ENCODE measurements around the gene CC2D2A. TPM values are rescaled to one million over a fixed set of nuclear protein-coding genes. Genes with fewer than 3 reads are reported as not detected.

CC2D2A gene
- polyA plus RNA-seq (ENCODE audit: insufficient read length): 13.0 TPM

DNA sequence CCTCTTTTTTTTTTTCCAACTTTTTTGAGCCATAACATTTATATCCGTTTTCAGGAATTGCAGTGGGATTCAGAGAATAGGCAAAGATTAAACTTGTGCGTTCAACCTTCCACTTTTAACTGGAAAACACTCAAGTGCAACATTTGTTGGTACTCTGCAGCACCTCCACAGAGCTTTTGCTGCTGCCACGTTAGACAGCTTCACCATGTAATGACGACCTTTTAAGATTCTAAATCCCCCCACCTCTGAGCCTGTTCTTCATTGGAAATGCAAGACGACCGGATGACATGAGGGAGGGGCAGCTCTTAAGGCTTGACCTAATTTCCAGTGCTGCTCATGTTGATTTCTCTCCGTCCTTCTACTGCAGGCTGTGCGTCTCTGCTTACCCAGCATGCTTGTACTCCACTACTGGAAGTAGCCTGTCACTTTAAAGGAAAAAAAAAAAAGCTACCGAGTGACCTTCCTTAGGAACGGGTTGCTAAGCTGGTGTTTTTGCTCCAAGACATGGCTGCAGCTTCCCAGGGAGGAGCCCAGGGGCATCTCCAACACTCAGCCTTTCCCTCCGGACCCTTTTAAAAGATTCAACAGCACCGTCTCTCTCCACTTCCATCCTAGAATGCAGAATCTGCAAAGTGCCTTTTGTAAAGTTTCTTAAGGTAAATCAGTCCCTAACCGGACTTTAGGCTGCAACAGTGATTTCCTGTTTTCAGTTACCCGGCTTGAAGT, at the start of gene CC2D2A:
Gene CC2D2A, plus strand, starts transcription at position 481 of the 726 bp plus-strand sequence. CDS start 6,051 bp downstream, outside the sequence.
- peak; percentile 58 for DNase-seq

DNA sequence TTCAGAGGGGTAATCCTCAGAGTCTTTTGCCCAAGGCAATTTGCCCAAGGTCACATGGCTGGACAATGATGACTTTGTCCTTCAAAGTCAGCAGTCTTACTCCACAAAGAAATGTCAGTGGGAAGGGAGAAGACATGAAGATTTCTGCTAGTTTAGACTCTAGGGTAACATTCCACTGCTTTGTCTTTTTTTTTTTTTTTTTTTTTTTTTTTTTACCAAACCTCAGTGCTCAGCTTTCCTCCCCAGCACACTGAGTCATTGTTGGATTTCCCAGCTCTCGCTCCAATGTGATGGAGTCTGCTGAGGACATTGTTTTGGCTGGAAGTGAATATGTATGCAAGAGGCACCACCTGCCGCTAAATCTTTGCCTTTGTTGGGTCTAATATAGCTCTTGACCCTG, 49.0 kb upstream of the CC2D2A start:
- no peak for DNase-seq

DNA sequence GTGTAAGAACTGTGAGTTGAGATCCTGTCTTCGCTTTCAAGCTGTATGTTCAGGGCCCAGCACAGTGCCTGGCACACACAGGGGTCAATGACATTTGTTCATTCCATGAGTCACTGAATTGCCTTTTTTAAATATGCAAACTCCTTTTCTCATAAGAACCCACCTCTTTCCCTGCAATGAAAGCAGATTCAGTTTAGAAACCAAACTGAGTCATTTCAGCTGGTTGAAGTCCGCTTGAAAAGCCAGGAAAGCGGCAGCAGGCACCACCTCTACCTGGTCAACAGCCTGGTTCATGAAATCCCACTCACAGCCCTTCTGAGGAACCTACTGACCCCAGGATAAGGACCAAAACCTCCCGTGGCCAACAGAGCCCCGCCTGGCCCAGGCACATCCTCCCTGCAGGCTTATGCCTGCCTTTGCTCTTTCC, 46.4 kb upstream of the CC2D2A start:
- DNase-seq: no peak

DNA sequence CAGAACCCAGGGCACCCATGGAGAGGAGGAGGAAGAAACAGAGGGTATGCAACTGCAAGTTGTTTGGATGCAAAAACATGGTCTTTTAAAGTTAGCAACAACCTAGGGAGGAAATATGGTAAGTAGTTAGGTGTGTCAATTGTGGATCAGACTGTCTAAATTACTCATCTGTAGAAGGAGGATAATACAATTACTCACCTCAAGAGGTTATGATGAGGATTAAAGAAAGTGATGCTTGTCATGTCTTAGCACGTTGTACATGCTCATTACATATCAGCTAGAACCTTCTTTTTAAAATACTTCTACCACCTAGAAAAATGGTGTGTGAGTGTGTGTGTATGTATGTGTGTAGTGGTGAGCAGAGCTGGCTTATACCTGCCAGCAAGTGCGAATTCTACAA, 44.2 kb upstream of the CC2D2A start:
- DNase-seq: no peak

DNA sequence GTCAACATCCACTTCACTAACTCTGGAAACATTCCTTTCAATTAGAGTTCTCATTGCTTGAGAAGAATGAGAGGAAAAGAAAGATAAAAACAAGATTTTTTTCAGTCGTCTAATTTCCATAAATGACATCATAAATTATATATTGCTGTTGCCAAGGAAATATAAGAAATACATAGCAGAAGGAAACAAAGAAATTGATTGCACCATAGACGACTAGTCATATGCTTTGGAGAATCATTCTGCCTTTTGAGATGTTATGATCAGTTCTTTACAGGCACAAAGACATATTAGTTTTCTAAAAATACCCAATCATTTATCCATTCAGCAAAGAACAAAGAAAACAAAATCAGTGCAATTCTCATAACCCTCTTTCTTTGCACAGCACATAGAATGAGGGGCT, 42.5 kb upstream of the CC2D2A start:
- DNase-seq: no peak

DNA sequence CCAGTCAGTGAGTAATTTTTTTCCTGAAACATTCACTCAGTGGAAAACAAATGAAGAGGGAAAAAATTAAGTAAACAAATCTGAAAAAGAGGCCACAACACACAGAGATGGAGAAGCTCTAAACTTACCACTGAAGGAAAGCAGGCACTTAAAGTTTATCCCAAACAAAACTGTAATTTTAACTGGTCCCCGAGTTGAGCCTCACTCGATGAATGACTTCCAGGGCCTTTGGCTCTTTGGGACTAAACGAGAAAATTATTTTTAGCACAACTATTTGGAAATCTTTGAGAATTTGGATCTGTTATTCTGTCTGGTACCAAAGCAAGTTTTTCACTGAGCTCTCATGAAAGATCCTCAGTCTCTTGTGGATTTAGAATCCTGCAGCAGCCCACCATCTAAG, 42.0 kb upstream of the CC2D2A start, which contains the start of gene C1QTNF7:
Gene C1QTNF7, plus strand, starts transcription at position 333 of the 400 bp plus-strand sequence. CDS start 7,711 bp downstream, outside the sequence.
- DNase-seq: peak; percentile 43

DNA sequence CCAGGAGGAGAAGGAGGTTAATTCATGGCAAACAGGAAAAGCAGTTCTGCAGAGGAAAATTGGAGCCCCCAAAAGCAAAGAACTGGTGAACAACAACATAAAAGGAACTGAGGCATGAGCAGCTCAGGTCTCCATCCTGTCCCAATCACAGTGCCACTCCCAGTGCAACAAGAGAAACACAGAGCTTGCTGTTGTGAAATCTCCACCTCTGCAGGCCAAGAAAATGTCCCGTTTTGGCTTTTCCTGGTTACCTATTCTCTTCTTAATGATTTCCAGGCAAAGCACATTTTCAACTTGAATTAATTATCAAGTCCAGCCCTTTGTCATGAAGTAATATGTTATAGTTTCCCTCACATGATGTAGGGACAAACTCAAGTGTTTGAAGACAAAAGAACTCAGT, 41.1 kb upstream of the CC2D2A start:
- DNase-seq: no peak

DNA sequence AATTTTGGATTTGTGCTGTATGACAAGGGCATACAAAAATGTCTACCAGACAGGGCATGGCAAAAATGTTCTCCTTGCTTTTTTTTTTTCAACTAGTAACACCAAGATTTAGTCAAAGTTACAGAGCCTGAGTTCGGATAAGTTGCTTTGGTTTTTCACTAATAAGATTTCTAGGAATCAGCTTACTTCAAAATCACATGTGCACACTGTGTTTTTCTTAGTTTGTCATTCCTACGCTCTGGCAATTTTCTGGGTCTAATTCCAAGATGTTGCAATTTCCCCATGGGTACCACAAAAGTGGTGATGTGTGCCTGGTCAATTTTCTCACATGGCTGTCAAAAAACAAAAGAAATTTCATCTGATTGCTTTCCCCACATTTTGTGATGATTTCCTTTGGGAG, 35.6 kb upstream of the CC2D2A start:
- DNase-seq: no peak

DNA sequence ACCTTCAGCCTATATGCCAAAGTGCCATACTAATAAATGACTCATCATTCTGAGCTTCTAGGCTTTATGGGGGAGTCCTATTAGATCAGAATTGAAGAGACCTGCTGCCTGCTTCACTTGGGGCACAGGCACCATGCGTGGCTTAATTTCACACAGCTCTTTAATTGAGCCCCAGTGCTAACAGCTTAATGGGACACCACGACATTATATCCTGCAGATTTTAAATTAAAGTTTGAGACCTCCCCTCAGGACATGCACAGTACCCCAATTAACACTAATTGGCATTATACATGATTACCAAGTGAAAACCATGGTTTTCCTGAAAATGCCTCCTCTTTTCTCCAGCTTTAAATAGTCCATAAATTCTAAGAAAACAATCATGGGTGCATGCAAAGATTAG, 35.0 kb upstream of the CC2D2A start:
- no peak for DNase-seq

DNA sequence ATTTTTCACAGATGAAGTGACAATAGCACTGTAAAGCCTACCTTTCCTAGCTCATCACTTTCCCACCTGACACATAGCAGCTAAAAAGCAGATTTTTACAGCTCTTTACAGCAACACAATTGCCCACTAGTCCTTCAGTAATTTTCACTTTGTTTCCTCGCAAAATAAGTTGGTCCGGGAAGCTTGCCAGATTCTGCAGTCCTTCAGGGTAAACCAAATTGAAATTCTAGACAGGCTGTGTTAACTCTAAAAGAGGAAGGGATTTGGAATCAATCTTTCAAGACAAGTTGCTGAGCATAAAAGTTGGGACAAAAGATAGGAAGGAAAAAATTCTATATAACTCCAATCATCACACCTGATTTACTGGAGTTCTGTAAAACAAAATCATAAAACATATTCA, 33.2 kb upstream of the CC2D2A start:
- DNase-seq: no peak

DNA sequence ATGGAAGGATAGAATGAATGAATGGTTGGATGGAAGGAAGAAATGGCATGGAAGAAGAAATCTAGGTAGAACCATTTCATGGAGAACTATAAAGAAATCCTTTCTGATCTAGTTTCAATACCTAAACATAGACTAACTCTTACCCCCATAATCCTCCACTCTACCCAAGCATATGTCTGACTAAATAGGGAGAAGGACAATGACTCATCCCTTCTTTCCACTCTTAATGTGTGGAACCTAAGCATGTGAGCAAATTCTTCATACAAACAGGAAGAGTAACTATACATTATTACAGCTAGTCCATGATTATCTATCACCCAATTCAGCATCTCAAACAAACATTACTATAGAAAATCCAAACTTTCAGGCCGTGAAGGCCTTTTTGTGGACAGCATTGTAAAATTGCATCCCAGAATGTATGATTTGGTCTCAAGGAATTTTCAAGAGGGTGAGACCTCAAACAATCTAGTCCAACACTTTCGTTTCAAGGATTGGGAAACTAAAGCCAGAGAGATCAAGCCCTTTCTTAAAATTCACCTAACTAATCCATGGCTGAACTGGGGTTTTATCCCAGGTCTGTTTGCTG, 30.6 kb upstream of the CC2D2A start:
- no peak for DNase-seq

DNA sequence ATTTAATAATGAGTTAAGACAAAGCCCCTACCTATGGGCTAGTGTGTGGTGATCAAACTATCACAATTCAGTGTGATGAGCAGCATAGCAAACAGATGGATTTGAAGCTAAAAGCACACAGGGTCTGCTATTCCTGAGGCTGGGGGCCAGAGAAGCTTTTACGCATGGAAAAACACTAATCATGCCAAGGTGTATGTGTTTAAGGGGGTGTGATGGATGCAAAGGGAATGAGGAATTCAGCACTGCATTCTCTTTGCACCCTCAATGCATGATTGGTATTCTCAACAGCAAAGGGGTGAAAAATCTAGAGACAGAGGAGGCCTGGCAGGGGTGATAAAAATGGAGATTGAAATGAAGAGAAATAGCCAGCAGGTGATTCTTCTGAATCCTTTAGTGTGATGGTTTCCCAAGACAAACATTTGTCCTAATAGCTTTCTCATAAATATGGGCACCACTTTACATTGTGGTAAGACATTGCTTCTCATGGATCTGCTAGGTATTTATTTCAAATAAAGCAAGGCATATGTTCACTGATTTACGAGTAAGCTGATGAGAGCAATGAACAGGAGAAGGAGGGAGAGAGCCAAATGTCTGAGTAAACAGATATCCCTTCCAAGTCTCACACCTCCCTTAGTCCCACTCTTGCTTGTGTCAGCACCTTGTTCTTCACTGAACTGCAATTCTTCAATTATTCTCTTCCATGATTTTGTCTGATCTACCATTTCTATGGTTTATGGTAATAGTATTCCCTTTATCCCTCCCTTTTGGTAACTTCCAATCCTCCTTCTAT, 26.1 kb upstream of the CC2D2A start:
- no peak for DNase-seq

DNA sequence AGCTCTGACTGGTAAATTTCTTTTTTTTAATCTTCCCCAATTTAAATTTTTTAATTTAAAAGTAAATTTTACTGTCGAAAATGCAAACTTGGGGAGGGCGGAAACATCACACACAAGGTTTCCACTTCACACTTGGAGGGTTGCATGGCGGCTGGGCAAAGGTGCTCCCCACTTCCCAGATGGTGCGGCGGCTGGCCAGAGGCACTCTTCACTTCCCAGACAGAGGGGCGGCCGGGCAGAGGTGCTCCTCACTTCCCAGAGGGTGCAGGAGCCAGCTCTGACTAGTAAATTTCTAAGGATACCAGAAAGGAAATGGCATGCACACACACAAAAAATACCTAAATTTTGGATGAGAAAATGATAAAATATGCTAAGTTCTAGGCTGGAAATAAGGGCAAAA, 25.4 kb upstream of the CC2D2A start:
- no peak for DNase-seq

DNA sequence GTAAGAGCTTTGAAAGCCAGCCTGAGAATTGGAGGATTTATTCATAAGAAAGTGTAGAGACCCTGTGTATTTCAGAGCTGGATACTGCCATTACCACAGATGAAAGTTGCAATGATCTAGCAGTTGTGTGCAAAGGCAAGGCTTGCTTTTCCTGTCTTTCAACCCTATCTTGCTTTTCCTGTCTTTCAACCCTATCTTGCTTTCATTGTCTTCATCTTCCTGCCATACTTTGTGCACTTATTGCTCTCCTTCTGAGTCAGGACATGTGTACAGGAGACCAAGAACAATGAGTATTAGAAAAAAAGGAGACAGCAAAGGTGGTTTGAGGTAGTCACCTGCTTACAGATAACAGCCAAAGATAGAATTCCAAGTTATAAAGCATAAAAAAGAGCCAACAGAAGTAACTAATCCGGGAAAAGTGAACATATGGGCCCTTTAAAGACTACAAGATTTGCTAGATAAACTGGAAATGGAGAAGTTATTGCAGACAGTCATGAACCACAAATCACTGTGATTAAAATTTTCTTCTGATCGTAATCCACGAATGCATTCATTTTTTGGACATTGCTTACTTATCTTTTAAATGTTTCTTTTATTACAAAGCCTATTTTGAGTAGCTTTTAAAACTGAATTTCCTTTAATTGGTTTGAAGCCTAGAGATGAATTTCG, 24.7 kb upstream of the CC2D2A start:
- DNase-seq: no peak

DNA sequence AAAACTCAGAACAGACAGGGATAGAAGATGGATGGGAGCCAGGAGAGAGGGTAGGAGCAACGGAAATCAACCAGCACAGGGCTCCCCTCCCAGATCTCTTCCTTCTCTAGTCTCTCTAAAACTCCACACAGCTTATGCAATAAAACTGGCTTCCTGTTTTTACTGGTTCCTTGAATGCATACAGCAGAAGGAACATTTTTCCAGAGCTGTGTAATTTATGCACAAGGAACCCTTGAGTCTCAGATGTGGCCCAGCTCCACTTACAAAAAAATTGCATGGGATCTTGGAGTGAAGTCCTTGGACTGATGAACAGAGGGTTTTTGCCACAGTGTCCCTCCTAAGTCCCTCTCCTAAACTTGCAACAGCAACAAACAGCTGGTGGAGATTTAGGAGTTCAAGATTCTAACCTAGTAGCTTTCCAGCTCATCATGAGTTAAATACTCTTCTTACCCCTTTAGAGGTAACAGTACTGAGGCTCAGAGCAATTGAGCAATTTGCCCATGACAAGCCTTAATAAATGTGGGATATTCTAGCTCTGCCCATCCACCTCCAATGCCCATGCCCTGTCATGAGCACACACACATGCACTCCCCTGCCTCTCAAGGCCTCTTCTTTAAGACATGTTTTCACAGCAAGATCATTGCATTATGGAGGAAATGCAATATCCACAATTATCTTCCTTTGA, 18.4 kb upstream of the CC2D2A start:
- no peak for DNase-seq

DNA sequence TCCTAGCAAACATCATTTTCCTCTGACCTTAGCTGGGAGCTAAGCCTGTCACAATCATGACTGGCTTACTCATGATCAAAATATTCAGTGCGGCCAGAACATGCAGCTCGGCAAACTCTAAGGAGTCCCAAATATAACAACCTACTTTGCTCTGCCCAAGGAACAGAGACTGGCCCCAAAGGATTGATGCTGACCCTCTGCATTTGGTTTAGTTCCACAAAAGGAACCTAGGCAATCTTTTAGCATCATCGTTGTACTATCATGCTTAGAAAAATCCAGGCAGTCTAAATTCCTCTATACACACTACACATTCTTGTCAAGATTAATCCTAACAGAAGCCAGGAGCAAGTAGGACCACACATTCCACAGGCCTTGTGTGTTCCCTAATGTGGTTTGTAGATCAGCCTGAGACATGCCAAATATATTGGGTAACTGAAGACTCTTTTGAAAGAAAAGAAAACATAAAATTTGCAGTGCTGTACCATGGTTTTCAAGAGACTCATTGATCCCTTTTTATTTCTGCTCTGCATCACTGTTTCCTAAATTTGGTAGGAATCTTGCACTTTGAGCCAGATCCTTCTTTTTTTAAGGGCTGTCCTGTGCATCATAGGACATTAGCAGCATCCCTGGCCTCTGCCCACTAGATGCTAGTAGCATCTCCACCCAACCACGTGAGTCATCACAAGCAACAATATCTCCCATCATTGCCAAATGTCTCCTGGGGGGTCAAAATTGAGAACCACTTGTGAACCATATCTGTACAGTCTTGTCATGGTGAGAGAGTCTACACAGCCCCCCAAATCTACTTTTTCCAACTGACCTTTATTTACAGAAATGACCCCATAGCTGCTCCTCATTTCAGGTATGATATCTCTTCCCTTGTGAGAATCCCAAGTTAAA, 17.6 kb upstream of the CC2D2A start:
- no peak for DNase-seq

DNA sequence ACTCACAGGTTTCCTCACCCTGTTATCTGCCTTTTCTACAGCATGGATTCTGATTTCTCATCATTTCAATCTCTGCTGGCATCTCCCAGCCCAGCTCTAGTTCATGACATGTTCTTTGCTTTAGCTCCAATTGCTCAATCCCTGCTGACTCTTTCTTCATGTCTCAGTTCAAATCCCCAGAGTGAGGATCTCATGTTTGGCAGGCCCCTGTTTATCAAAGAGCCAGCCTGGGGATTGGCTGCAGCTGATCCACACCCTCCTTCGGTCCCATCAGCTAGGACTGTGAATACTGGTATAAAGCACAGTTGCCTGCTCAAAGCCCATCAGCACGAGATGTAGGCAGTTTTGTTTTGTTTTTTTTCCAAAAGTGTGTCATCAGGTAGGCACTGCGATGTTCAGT, 14.4 kb upstream of the CC2D2A start:
- DNase-seq: no peak

DNA sequence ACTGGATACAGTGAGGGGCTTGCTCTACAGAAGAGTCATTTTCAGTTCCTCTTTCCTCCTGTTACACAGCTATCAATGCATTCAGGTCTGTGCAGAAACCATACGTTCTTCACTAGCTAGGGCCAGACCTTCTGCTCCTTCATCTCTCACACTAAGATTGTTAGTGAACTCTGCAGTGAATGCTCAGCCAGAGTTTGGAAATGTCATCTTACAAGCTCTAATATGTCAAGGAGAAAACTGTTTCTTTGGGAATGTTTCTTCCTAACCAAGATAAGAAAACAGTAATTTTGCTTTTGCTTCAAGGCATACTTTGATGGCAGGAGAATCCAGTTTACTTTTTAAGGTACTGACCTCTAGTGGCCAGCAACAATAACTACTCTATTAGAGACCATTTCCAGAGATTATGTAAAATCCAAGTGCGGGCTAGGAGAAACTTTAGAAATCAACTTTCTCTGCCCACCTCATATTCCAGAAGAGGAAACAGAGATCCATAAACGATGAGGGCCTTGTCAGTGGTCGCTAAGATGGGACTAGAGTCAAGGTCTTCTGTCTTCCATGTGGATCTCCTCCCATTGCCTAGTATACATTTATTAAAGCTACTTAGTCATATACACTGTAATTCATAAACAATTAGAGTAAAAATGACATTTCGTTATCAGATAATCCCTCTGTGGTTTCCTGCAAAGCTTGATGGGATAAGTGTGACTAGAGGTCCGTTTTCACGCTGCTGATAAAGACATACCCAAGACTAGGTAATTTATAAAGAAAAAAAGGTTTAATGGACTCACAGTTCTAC, 12.1 kb upstream of the CC2D2A start:
- DNase-seq: peak; percentile 57

DNA sequence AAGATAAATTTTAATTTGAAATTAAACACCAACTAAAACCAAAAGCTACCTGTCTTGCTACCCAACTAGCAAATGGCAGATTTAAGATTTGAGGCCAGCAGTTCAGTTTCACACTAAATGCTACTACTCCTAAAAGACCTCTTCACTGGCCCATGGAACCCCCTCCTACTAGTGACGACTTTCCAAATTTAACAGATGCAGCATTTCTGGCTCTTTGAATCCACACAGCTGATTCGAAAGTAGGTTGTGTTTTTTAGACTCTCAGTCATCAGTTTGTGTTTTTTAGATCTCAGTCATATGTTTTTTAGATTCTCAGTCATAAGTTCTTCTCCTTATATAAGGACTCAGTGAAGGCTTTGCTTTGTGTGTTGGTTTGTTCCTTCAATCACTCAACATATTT, 11.1 kb upstream of the CC2D2A start:
- DNase-seq: no peak

DNA sequence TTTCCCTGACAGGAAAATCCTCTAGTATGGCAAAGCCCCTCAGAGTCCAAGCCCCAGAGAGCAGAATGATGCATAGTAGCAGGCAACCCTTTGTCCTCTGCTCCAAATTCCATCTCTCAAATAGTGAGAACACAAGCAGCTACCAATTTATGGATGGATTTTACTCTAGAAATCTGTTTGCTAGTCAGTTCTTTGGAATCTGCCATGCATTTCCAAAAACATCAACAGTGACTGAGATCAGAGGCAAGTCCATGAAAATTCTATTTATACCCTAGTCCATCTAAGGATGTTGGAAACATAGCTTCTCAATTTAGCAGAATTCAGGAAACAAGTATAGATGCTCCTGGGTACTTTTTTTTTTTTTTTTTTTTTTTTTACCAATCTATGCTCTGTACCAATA, 10.0 kb upstream of the CC2D2A start:
- no peak for DNase-seq

All from hindlimb muscle (tissue), 1 donor.